Measurements from ENCODE around the gene OPA1.

The OPA1 gene

GRCh38 chr3:193704431-193704830 is 111.4 kb downstream of the OPA1 start:
- DNase-seq (ENCODE audit: low spot score) = no peak
- no peak for TF ChIP-seq CTCF (IDR thresholded peaks at IDR 0.05; ENCODE audit: extremely low read depth, missing control alignments)

- no peak for TF ChIP-seq CTCF (IDR thresholded peaks at IDR 0.05; ENCODE audit: extremely low read depth, missing control alignments)
- no peak for DNase-seq (ENCODE audit: low spot score)
These were observed 115.3 kb downstream of the OPA1 start for GRCh38 chr3:193708270-193708669.

- no peak for DNase-seq (ENCODE audit: low spot score)
- no peak for TF ChIP-seq CTCF (IDR thresholded peaks at IDR 0.05; ENCODE audit: extremely low read depth, missing control alignments)
These were observed 117.5 kb downstream of the OPA1 start for GRCh38 chr3:193710286-193711165.

GRCh38 chr3:193711166-193711485 is 118.1 kb downstream of the OPA1 start:
- no peak for TF ChIP-seq CTCF (IDR thresholded peaks at IDR 0.05; ENCODE audit: extremely low read depth, missing control alignments)
- DNase-seq (ENCODE audit: low spot score) = no peak

GRCh38 chr3:193711523-193711963 is 118.5 kb downstream of the OPA1 start:
- no peak for DNase-seq (ENCODE audit: low spot score)
- TF ChIP-seq CTCF (IDR thresholded peaks at IDR 0.05; ENCODE audit: extremely low read depth, missing control alignments) = no peak

GRCh38 chr3:193711964-193712598 is 119.1 kb downstream of the OPA1 start:
- TF ChIP-seq CTCF (IDR thresholded peaks at IDR 0.05; ENCODE audit: extremely low read depth, missing control alignments) = no peak
- DNase-seq (ENCODE audit: low spot score) = no peak

- TF ChIP-seq CTCF (IDR thresholded peaks at IDR 0.05; ENCODE audit: extremely low read depth, missing control alignments) = no peak
- no peak for DNase-seq (ENCODE audit: low spot score)
These were observed 119.9 kb downstream of the OPA1 start for GRCh38 chr3:193712938-193713337.

Measured in GM20000 (cell line).